ENCODE data around the gene CHRNA10.
"Not testable (repeated sequence)": the region's sequence is repeated elsewhere in the genome, so short reads cannot be mapped to it uniquely, and the experiment has no call there.

Gene CHRNA10

DNA sequence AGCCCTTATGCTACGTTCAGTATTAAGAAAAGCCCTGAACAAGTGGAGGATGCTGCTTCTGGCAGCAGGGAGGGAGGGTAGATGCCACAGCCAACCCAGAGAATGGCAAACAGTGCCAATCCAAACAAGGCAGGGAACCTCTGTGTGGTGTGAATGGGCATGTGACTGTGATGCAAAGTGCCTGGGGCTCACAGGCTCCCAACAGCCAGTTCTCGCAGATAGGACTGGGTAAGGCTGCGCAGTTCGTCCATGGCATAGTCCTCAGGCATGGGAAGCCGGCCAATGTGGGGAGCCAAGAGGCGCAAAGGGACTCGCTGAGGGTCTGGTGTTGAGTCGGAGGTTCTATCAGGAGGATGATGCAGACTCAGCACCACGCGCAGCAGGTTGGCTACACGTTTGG, 4.8 kb upstream of the CHRNA10 start:
- no peak for DNase-seq
- TF ChIP-seq POLR2A (IDR thresholded peaks at IDR 0.05; ENCODE audit: low read length) = no peak
- no peak for TF ChIP-seq GATA1 (IDR thresholded peaks at IDR 0.05; ENCODE audit: low read depth, low read length)

DNA sequence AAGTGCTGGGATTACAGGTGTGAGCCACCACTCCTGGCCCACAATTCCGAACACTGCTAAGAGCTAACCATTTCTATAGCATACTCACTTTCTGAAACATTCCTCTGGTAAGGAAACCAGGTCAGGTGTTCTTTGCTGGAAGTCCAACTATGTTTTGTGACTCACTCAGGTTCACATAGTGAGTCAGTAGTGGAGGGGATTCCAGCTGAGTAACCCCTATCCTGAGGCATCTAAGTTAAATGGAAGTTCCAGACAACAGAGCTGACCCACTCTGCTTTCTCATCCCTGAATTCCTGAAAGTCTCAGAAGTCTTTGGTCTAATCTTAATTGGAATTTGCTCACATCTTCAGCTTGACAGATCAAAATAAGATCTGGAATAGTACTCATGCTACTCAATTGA, 3.0 kb upstream of the CHRNA10 start:
- TF ChIP-seq POLR2A (IDR thresholded peaks at IDR 0.05; ENCODE audit: low read length) = no peak
- no peak for TF ChIP-seq GATA1 (IDR thresholded peaks at IDR 0.05; ENCODE audit: low read depth, low read length)
- no peak for DNase-seq

- no peak for DNase-seq
- TF ChIP-seq GATA1 (IDR thresholded peaks at IDR 0.05; ENCODE audit: low read depth, low read length) (no peak), POLR2A (IDR thresholded peaks at IDR 0.05; ENCODE audit: low read length) (no peak)
Measured at GRCh38 chr11:3669742-3670183, 1.4 kb downstream of the CHRNA10 start.

- TF ChIP-seq POLR2A (IDR thresholded peaks at IDR 0.05; ENCODE audit: low read length) (no peak), GATA1 (IDR thresholded peaks at IDR 0.05; ENCODE audit: low read depth, low read length) (no peak)
- DNase-seq = no peak
Measured at GRCh38 chr11:3669128-3669527, 2.1 kb downstream of the CHRNA10 start.

- DNase-seq = no peak
- TF ChIP-seq POLR2A (IDR thresholded peaks at IDR 0.05; ENCODE audit: low read length) (no peak), GATA1 (IDR thresholded peaks at IDR 0.05; ENCODE audit: low read depth, low read length) (no peak)
Measured at GRCh38 chr11:3667149-3668035, 3.8 kb downstream of the CHRNA10 start.

DNA sequence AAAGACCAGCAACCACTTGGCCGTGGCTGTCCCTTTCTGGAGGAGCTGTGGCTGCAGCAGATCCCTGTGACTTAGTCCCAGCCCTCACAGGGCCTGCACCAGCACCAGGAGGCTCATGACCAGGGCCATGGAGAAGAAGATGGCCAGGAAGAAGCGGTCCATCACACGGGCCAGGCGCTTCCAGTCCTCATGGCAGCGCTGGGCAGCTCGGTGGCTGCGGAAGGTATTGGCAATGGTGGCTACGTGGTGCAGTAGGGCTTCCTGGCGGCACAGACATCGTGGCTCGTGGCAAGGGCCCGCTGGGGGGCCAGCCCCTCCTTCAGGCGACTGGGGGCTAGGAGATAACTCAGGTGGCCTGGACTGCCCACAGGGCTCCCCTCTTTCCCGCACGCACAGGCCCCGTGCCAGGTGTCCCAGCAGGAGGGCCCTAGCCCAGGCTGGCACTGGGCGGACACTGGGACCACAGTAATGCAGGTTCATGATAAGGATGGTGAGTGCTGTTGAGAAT, 5.1 kb downstream of the CHRNA10 start:
- TF ChIP-seq GATA1 (IDR thresholded peaks at IDR 0.05; ENCODE audit: low read depth, low read length) = no peak
- TF ChIP-seq POLR2A (IDR thresholded peaks at IDR 0.05; ENCODE audit: low read length) = no peak
- no peak for DNase-seq

GRCh38 chr11:3665336-3666022, 5.7 kb downstream of the CHRNA10 start:
- DNase-seq = no peak
- no peak for TF ChIP-seq GATA1 (IDR thresholded peaks at IDR 0.05; ENCODE audit: low read depth, low read length)
- TF ChIP-seq POLR2A (IDR thresholded peaks at IDR 0.05; ENCODE audit: low read length) = no peak

GRCh38 chr11:3664032-3664630, 7.1 kb downstream of the CHRNA10 start:
- no peak for DNase-seq
- TF ChIP-seq POLR2A (IDR thresholded peaks at IDR 0.05; ENCODE audit: low read length) = no peak
- no peak for TF ChIP-seq GATA1 (IDR thresholded peaks at IDR 0.05; ENCODE audit: low read depth, low read length)

GRCh38 chr11:3662856-3663255, 8.3 kb downstream of the CHRNA10 start:
- TF ChIP-seq POLR2A (IDR thresholded peaks at IDR 0.05; ENCODE audit: low read length) (no peak), GATA1 (IDR thresholded peaks at IDR 0.05; ENCODE audit: low read depth, low read length) (no peak)
- no peak for DNase-seq

DNA sequence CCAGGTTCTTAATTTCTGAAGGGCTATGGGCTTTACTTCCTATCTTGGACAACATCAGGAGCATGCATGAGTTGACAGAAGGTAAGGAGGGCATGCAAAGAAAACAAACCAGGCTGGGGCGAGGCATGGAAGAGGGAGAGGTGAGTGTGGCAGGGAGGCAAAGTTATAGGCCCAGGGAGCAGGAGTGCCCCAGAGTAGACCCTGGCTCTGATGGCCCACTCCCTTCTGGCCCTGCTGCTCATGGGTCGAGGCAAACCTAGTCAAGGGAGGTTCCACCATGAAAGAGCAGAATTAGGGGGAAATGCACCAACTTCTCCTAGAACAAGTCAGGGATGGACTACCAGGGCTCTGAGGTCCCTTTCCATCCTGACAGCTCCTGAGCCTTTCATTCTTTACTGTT, 10.2 kb downstream of the CHRNA10 start:
- no peak for DNase-seq
- no peak for TF ChIP-seq POLR2A (IDR thresholded peaks at IDR 0.05; ENCODE audit: low read length)

- no peak for DNase-seq
- TF ChIP-seq POLR2A (IDR thresholded peaks at IDR 0.05; ENCODE audit: low read length) (no peak), GATA1 (IDR thresholded peaks at IDR 0.05; ENCODE audit: low read depth, low read length) (no peak)
Measured at GRCh38 chr11:3659595-3660515, 11.3 kb downstream of the CHRNA10 start.

DNA sequence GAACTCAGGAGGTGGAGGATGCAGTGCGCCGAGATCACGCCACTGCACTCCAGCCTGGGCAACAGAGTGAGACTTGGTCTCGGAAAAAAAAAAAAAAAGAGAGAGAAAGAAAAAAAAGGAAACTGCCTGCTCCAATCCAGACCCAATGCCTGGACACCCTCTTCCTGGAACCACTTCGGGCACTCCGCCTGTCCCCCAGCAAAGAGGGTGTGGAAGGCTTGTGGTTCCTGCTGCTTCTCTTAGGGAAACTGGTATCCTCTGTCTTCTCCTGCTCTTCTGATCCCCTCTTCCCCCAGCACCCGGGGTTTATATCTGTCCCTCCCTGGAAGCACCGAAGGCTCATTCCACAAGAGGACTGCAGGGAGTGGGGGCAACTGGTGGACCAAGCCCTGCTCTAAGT, 12.9 kb downstream of the CHRNA10 start:
- no peak for TF ChIP-seq GATA1 (IDR thresholded peaks at IDR 0.05; ENCODE audit: low read depth, low read length)
- no peak for DNase-seq

DNA sequence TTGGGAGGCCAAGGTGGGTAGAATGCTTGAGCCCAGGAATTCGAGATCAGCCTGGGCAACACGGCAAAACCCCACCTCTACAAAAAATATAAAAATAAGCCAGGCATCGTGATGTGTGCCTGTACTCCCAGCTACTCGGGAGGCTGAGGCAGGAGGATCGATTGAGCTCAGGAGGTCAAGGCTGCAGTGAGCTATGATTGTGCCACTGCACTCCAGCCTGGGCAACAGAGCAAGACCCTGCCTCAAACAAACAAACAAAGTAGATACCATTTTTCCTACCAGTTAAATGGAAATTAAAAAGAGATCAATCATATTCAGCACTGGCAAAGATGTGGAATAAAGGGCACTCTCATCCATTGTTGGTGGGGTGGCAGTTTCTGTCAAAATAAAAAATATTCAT, 13.9 kb downstream of the CHRNA10 start:
- not testable (repeated sequence) for DNase-seq

Measured in erythroblast (primary cell).